PC-3 (cell line): ENCODE measurements around the gene MAD1L1. TPM values are rescaled to one million over a fixed set of nuclear protein-coding genes. Genes with fewer than 3 reads are reported as not detected.
A peak's percentile ranks its signal among the peaks of the same experiment; 100 is the strongest.

Source experiments
- ATAC-seq: fragments of 200-7000 bp; cut with Tn5 transposase; 2 replicates; pipeline ENCODE4 v1.9.1; 2020; ENCODE audit warnings: mild to moderate bottlenecking, moderate library complexity
- BruUV-seq: library from RNA; stranded (reverse); fragments of 400-500 nt; replicated peaks from 2 replicates; lab custom pipeline; 2021; lab: Mats Ljungman, UMichigan
- CTCF ChIA-PET: fragments of 300-600 bp; sonication (Branson Sonifier 250); formaldehyde crosslinking; loops from one replicate; lab custom pipeline; 2022; ENCODE audit warnings: antibody characterized with exemption; lab: Charles Lee
- POLR2A ChIA-PET: fragments of 300-600 bp; sonication (Branson Sonifier 250); formaldehyde crosslinking; loops from one replicate; lab custom pipeline; 2022; ENCODE audit warnings: antibody characterized with exemption; ENCODE audit not compliant: unreplicated experiment; lab: Charles Lee
- DNase-seq: peaks from one replicate; pipeline ENCODE4 v3.0.0-alpha.2; 2015
- H2AFZ ChIP-seq: fragments of 300-600 bp; sonication (generic); 2 replicates; pipeline ENCODE4 v1.6.0; 2016; ENCODE audit warnings: antibody characterized with exemption, low read length
- H3F3A ChIP-seq: fragments of 300-600 bp; sonication (generic); one replicate; pipeline ENCODE4 v1.6.0; 2017; ENCODE audit warnings: antibody characterized with exemption, low read length, control low read depth, mild to moderate bottlenecking; ENCODE audit not compliant: unreplicated experiment
- H3K27ac ChIP-seq: fragments of 300-600 bp; sonication (generic); 2 replicates; pipeline ENCODE4 v1.5.1; 2016; ENCODE audit warnings: mild to moderate bottlenecking, low read length
- H3K27me3 ChIP-seq: fragments of 300-600 bp; sonication (generic); 2 replicates; pipeline ENCODE4 v1.6.1; 2016; ENCODE audit warnings: low read length, mixed read lengths
- H3K36me3 ChIP-seq: fragments of 300-600 bp; sonication (generic); 2 replicates; pipeline ENCODE4 v1.6.1; 2016; ENCODE audit warnings: low read depth, mixed run types, low read length, mixed read lengths
- H3K4me1 ChIP-seq: fragments of 300-600 bp; sonication (generic); 2 replicates; pipeline ENCODE4 v1.5.1; 2016; ENCODE audit warnings: low read length; ENCODE audit not compliant: insufficient read depth
- H3K4me2 ChIP-seq: fragments of 300-600 bp; sonication (generic); 2 replicates; pipeline ENCODE4 v1.6.0; 2016; ENCODE audit warnings: low read length
- H3K4me3 ChIP-seq: fragments of 300-600 bp; sonication (generic); 2 replicates; pipeline ENCODE4 v1.5.1; 2016; ENCODE audit warnings: mild to moderate bottlenecking, low read length, mixed read lengths
- H3K79me2 ChIP-seq: fragments of 300-600 bp; sonication (generic); 2 replicates; pipeline ENCODE4 v1.6.1; 2017; ENCODE audit warnings: low read length, mixed read lengths
- H3K9ac ChIP-seq: fragments of 300-600 bp; sonication (generic); 2 replicates; pipeline ENCODE4 v1.6.0; 2016; ENCODE audit warnings: mild to moderate bottlenecking, low read length
- H3K9me2 ChIP-seq: fragments of 300-600 bp; sonication (generic); replicated peaks from 2 replicates; pipeline ENCODE4 v1.6.1; 2016; ENCODE audit warnings: mixed run types, low read length, mixed read lengths
- H3K9me3 ChIP-seq: fragments of 300-600 bp; sonication (generic); 2 replicates; pipeline ENCODE4 v1.6.1; 2016; ENCODE audit warnings: low read length, mixed read lengths
- H4K20me1 ChIP-seq: fragments of 300-600 bp; sonication (generic); 2 replicates; pipeline ENCODE4 v1.6.1; 2016; ENCODE audit warnings: low read length, mixed read lengths
- CTCF ChIP-seq: fragments of 300-600 bp; sonication (generic); conservative IDR thresholded peaks from 2 replicates; pipeline ENCODE4 v1.5.1; 2017; ENCODE audit warnings: antibody characterized with exemption, low read depth, mild to moderate bottlenecking, low read length
- EZH2 ChIP-seq: fragments of 300-600 bp; sonication (generic); IDR thresholded peaks from one replicate; pipeline ENCODE4 v1.6.1; 2017; ENCODE audit warnings: antibody characterized with exemption, mild to moderate bottlenecking, low read length; ENCODE audit not compliant: unreplicated experiment
- EZH2phosphoT487 ChIP-seq: fragments of 300-600 bp; sonication (generic); IDR thresholded peaks from 2 replicates; pipeline ENCODE4 v1.6.1; 2018; ENCODE audit warnings: mild to moderate bottlenecking, antibody characterized with exemption, low read length, borderline replicate concordance
- intact Hi-C: fragments of 100-400 bp; cut with micrococcal nuclease; formaldehyde crosslinking; loops from 2 replicates; pipeline ENCODE4 v1.9.0; 2023
- total RNA-seq: library from RNA; depleted of rRNA; stranded (reverse); fragments of >200 nt; gene quantifications from 2 replicates; pipeline ENCODE4 v1.2.3, GENCODE V29; 2014

Gene MAD1L1
- total RNA-seq, 1 experiment from 2014 or later = 88.4 TPM

GRCh38 chr7:2247141-2247995, 14.6 kb upstream of the MAD1L1 start:
- no peak overlapping the region for H2AFZ ChIP-seq
- DNase-seq (peak; percentile 38), ATAC-seq (no peak)
- H3K27me3 ChIP-seq = no peaks in the 10 kb centered on the region
- H3K9me2 ChIP-seq = no peaks in the 10 kb centered on the region
- H3K9me3 ChIP-seq = no peaks in the 10 kb centered on the region
- peaks cover 10% of the 10 kb centered on the region; the same call in 1 of the 2 replicates for H3K79me2 ChIP-seq
- H3K36me3 ChIP-seq = no peaks in the 10 kb centered on the region; the same call in 1 of the 2 replicates
- no peaks in the 10 kb centered on the region for H4K20me1 ChIP-seq
- no peak overlapping the region for H3K4me3 ChIP-seq
- H3K27ac ChIP-seq = no peak overlapping the region
- CTCF ChIA-PET = no interaction called here
- H3K4me1 ChIP-seq = peaks cover 30% of the 10 kb centered on the region
- intact Hi-C loops = no loop called here
- H3F3A ChIP-seq = no peaks in the 10 kb centered on the region
- TF ChIP-seq EZH2phosphoT487 (no peak), CTCF (peak; percentile 77), EZH2 (no peak)
- POLR2A ChIA-PET = no interaction called here
- no TSS peak for BruUV-seq
- H3K4me2 ChIP-seq = no peak overlapping the region
- no peak overlapping the region for H3K9ac ChIP-seq

DNA sequence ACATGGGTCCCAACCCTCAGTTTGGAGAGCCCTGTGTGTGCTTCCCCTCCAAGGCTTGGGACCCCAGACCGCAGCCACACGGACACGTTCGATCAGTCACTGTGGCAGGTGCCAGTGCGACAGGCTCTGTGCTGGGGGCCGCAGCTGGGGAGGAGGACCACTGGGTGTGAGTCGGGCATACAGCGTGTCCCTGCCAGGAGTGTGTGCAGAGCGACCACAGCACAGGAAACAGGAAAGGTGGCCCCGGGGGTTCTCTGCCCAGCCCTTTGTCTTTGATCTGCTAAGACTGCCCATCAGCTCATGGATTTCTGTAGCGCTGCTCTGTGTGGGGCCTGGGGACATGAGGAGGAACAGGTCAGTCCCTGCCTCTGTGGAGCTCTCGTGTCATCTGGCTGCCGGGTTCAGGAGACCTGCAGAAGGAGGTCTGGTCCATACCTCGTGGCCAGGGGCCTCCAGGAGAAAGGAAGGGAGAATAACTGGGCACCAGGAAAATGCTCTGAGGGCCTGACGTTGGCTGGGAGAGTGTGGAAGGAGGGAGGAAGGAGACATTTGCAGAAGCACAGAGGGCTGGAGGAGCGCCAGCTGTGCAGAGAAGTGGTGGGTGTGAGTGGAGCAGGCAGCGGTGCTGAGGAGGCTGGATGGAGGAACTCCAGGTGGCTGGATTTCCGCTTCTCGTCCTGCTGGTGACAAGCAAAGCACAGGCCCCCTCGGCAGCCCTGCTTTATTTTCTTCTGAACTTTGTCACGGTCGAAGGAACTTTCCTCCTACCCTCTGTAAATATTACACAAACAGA, 13.3 kb upstream of the MAD1L1 start:
- no peaks in the 10 kb centered on the region for H4K20me1 ChIP-seq
- BruUV-seq = no TSS peak
- H3K9ac ChIP-seq = no peak overlapping the region
- no peaks in the 10 kb centered on the region for H3K9me2 ChIP-seq
- peaks cover 19% of the 10 kb centered on the region for H3K79me2 ChIP-seq
- TF ChIP-seq EZH2phosphoT487 (no peak), EZH2 (no peak), CTCF (no peak)
- H3K27ac ChIP-seq = no peak overlapping the region
- no peak for ATAC-seq
- intact Hi-C loops = no loop called here
- peaks cover 31% of the 10 kb centered on the region for H3K4me1 ChIP-seq
- no peak overlapping the region for H3K4me3 ChIP-seq
- POLR2A ChIA-PET = no interaction called here
- CTCF ChIA-PET = interaction anchor here (1.0 kb wide), 1 partner anchor 102 kb away, joined by 6 read pairs; no protein-coding TSS in a partner anchor
- no peak overlapping the region for H3K4me2 ChIP-seq
- no peaks in the 10 kb centered on the region for H3F3A ChIP-seq
- no peaks in the 10 kb centered on the region for H3K36me3 ChIP-seq
- H2AFZ ChIP-seq = no peak overlapping the region
- no peak for DNase-seq
- H3K9me3 ChIP-seq = no peaks in the 10 kb centered on the region
- no peaks in the 10 kb centered on the region for H3K27me3 ChIP-seq
